H54 (cell line): ENCODE results near the gene SLC22A15.

Experiments used
- DNase-seq: peaks from one replicate; pipeline ENCODE4 v3.0.0; 2011; ENCODE audit warnings: low spot score, mixed read lengths; ENCODE audit not compliant: insufficient read length
- FAIRE-seq: peaks from 3 replicates; lab custom pipeline; 2011; peaks lifted over from hg19 to GRCh38; lab: Jason Lieb, UNC
- POLR2A ChIP-seq: IDR thresholded peaks from 2 replicates; pipeline ENCODE4 v1.6.1; 2011; ENCODE audit warnings: low read depth, mild to moderate bottlenecking, low read length

SLC22A15 gene

GRCh38 chr1:116091083-116091482, 114.8 kb downstream of the SLC22A15 start:
- no peak for DNase-seq
- no peak for FAIRE-seq
- no peak for TF ChIP-seq POLR2A

GRCh38 chr1:116092752-116093489, 116.6 kb downstream of the SLC22A15 start:
- no peak for DNase-seq
- no peak for TF ChIP-seq POLR2A
- no peak for FAIRE-seq

- TF ChIP-seq POLR2A = no peak
- DNase-seq (no peak), FAIRE-seq (no peak)
Observed at GRCh38 chr1:116095027-116095426, 118.7 kb downstream of the SLC22A15 start.

GRCh38 chr1:116096013-116096618, 119.8 kb downstream of the SLC22A15 start:
- TF ChIP-seq POLR2A = no peak
- FAIRE-seq = no peak
- DNase-seq = no peak

- FAIRE-seq = no peak
- DNase-seq = no peak
- no peak for TF ChIP-seq POLR2A
Observed at GRCh38 chr1:116097626-116098025, 121.3 kb downstream of the SLC22A15 start.

GRCh38 chr1:116099379-116099778, 123.1 kb downstream of the SLC22A15 start:
- FAIRE-seq = no peak
- TF ChIP-seq POLR2A = no peak

GRCh38 chr1:116099919-116100318, 123.6 kb downstream of the SLC22A15 start:
- no peak for DNase-seq
- no peak for TF ChIP-seq POLR2A
- FAIRE-seq = no peak

More at GRCh38 chr1:116099379-116099778, 123.1 kb downstream of the SLC22A15 start:
- DNase-seq = no peak

GRCh38 chr1:116104667-116105066, 128.4 kb downstream of the SLC22A15 start:
- no peak for DNase-seq
- TF ChIP-seq POLR2A = no peak
- no peak for FAIRE-seq

- no peak for TF ChIP-seq POLR2A
- DNase-seq (no peak), FAIRE-seq (no peak)
Observed at GRCh38 chr1:116105996-116106395, 129.7 kb downstream of the SLC22A15 start.

GRCh38 chr1:116106646-116107045, 130.3 kb downstream of the SLC22A15 start:
- FAIRE-seq (no peak), DNase-seq (no peak)
- no peak for TF ChIP-seq POLR2A

GRCh38 chr1:116107371-116107770, 131.1 kb downstream of the SLC22A15 start:
- FAIRE-seq (no peak), DNase-seq (no peak)
- no peak for TF ChIP-seq POLR2A

- FAIRE-seq (no peak), DNase-seq (no peak)
- TF ChIP-seq POLR2A = no peak
Observed at GRCh38 chr1:116110567-116111523, 134.5 kb downstream of the SLC22A15 start, which contains the start of gene MAB21L3. MAB21L3 (plus strand) TSS chr1:116111399; CDS start chr1:116112616, 1,217 bp downstream.

- DNase-seq (no peak), FAIRE-seq (no peak)
- no peak for TF ChIP-seq POLR2A
Observed at GRCh38 chr1:116111524-116112021, 135.3 kb downstream of the SLC22A15 start.
